Skin epidermis (tissue), 12 donors: ENCODE data around the gene OR8G5.
"Not testable (repeated sequence)": the region's sequence is repeated elsewhere in the genome, so short reads cannot be mapped to it uniquely, and the experiment has no call there.

Experiments used
- H3K27ac ChIP-seq, 21 experiments: fragments of 200-600 bp; sonication (generic) in 11 of 21; one replicate each; pipeline ENCODE4 v1.5.0; 2020; ENCODE audit warnings: mild to moderate bottlenecking in 3 of 21, inconsistent platforms in 2 of 21, moderate library complexity in 2 of 21
- H3K4me3 ChIP-seq, 7 experiments: fragments of 200-600 bp; sonication (generic) in 2 of 7; one replicate each; pipeline ENCODE4 v1.5.0; 2020; ENCODE audit warnings: inconsistent platforms in 2 of 7, mild to moderate bottlenecking in 2 of 7, moderate library complexity in 1 of 7

OR8G5 gene

GRCh38 chr11:124256076-124256475 lies at the start of gene OR8G5:
TSS of gene OR8G5 (plus strand) at chr11:124256376. CDS start at chr11:124264932, 8,556 bp downstream.
- Histone ChIP-seq H3K27ac (no peak within 1 kb of the TSS), H3K4me3 (no peak within 1 kb of the TSS)

GRCh38 chr11:124207102-124207792 lies 48.9 kb upstream of the OR8G5 start:
- H3K4me3 ChIP-seq = no peak overlapping the region
- H3K27ac ChIP-seq = no peak overlapping the region

GRCh38 chr11:124209824-124210357 lies 46.3 kb upstream of the OR8G5 start:
- Histone ChIP-seq H3K4me3 (no peak overlapping the region), H3K27ac (no peak overlapping the region)

GRCh38 chr11:124210421-124210820 lies 45.8 kb upstream of the OR8G5 start:
- Histone ChIP-seq H3K4me3 (no peak overlapping the region), H3K27ac (no peak overlapping the region)

- no peak overlapping the region for H3K4me3 ChIP-seq
- H3K27ac ChIP-seq = no peak overlapping the region
Measured at GRCh38 chr11:124211321-124211720, 44.9 kb upstream of the OR8G5 start.

- Histone ChIP-seq H3K27ac (no peak overlapping the region), H3K4me3 (no peak overlapping the region)
Measured at GRCh38 chr11:124214027-124214426, 42.1 kb upstream of the OR8G5 start.

- H3K27ac ChIP-seq = no peak overlapping the region
- H3K4me3 ChIP-seq = no peak overlapping the region
Measured at GRCh38 chr11:124219126-124219525, 37.0 kb upstream of the OR8G5 start.

- no peak overlapping the region for H3K4me3 ChIP-seq
- no peak overlapping the region for H3K27ac ChIP-seq
Measured at GRCh38 chr11:124222407-124222806, 33.8 kb upstream of the OR8G5 start.

GRCh38 chr11:124224618-124225423 lies 31.4 kb upstream of the OR8G5 start:
- not testable (repeated sequence) for H3K4me3 ChIP-seq
- peak overlapping the region in 1 of 21 experiments; percentile 41 for H3K27ac ChIP-seq

- Histone ChIP-seq H3K27ac (no peak overlapping the region), H3K4me3 (no peak overlapping the region)
Measured at GRCh38 chr11:124225471-124225870, 30.7 kb upstream of the OR8G5 start.

- H3K27ac ChIP-seq = no peak overlapping the region
Measured at GRCh38 chr11:124233376-124233775, 22.8 kb upstream of the OR8G5 start.

GRCh38 chr11:124238512-124238911 lies 17.7 kb upstream of the OR8G5 start:
- H3K27ac ChIP-seq = no peak overlapping the region
- H3K4me3 ChIP-seq = no peak overlapping the region

More at GRCh38 chr11:124233376-124233775, 22.8 kb upstream of the OR8G5 start:
- H3K4me3 ChIP-seq = no peak overlapping the region

- H3K27ac ChIP-seq = no peak within 1 kb of the TSS
Measured at GRCh38 chr11:124240621-124241397, 15.4 kb upstream of the OR8G5 start, which contains the start of gene OR8G1. TSS of gene OR8G1 (plus strand) at chr11:124241095. CDS start at chr11:124249676, 8,581 bp downstream.

GRCh38 chr11:124249869-124250268 lies 6.3 kb upstream of the OR8G5 start:
- H3K27ac ChIP-seq, H3K4me3 ChIP-seq: not testable (repeated sequence)

More at GRCh38 chr11:124240621-124241397, 15.4 kb upstream of the OR8G5 start, which contains the start of gene OR8G1:
- no peak within 1 kb of the TSS for H3K4me3 ChIP-seq

- not testable (repeated sequence) for H3K4me3 ChIP-seq, H3K27ac ChIP-seq
Measured at GRCh38 chr11:124265041-124265440, 8.9 kb downstream of the OR8G5 start.

- not testable (repeated sequence) for H3K27ac ChIP-seq, H3K4me3 ChIP-seq
Measured at GRCh38 chr11:124270886-124271285, 14.7 kb downstream of the OR8G5 start.

GRCh38 chr11:124274000-124274399 lies 17.8 kb downstream of the OR8G5 start:
- H3K4me3 ChIP-seq = no peak overlapping the region

GRCh38 chr11:124276081-124276480 lies 19.9 kb downstream of the OR8G5 start:
- Histone ChIP-seq H3K27ac (no peak overlapping the region), H3K4me3 (no peak overlapping the region)

More at GRCh38 chr11:124274000-124274399, 17.8 kb downstream of the OR8G5 start:
- H3K27ac ChIP-seq = no peak overlapping the region

GRCh38 chr11:124277207-124277606 lies 21.0 kb downstream of the OR8G5 start:
- peak overlapping the region in 1 of 21 experiments; percentile 18 for H3K27ac ChIP-seq
- no peak overlapping the region for H3K4me3 ChIP-seq

GRCh38 chr11:124277804-124278203 lies 21.6 kb downstream of the OR8G5 start:
- H3K27ac ChIP-seq = no peak overlapping the region
- H3K4me3 ChIP-seq = no peak overlapping the region
